Measurements from ENCODE around the gene CCT8.
A peak's percentile ranks its signal among the peaks of the same experiment; 100 is the strongest.

Gene CCT8

DNA sequence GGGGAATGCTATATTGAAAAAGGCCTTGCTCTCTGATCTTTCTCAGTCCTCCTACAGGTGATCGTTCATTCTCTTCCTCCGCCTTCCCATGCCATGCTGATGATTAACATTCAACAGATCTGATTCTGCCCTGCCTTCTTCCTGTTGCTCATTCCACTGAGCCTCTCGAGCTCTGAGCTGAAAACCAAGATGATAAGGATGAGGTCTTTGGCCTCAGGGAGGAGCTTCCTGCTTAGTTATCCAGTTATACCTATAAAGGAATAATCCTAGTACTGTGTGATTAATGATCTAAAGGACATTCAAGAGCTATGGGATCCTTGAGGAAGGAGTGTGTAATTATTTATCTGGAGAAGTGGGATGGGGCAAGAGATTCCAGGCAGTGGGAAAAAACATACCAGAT, 31.8 kb upstream of the CCT8 start (continued):
- TF ChIP-seq TSHZ2 (CRISPR knock-in tag; IDR thresholded peaks at IDR 0.05) (no peak), BACH2 (CRISPR knock-in tag; IDR thresholded peaks at IDR 0.05; ENCODE audit: borderline replicate concordance) (no peak), ISL1 (CRISPR knock-in tag; IDR thresholded peaks at IDR 0.05) (no peak), TCF4 (CRISPR knock-in tag; IDR thresholded peaks at IDR 0.05; ENCODE audit: borderline replicate concordance) (no peak), CSDC2 (CRISPR knock-in tag; IDR thresholded peaks at IDR 0.05) (no peak), SNAI2 (CRISPR knock-in tag; IDR thresholded peaks at IDR 0.05) (no peak)

DNA sequence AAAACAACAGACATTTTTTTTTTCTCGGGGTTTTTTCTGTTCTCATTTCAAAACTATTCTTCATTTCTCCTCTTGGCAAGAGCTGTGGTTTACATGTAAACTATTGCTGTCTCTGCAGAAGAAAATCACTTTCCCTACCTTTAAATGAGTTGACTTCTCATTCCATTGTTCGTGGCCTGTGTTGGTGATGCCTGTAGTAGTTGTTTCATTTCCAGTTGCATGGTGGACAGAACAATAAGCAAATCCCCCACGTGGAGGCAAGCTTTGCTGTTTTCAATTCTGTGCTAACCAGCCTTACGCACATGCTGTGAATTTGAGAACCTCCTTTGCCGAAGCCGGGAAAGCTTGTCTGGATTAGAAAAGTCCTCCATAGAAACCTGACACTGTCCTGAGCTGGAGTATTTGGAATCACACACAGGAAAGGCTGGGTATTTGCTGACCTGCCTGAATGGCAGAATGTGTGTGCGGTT, 30.8 kb upstream of the CCT8 start:
- peak; percentile 40 for ATAC-seq
- TF ChIP-seq GLIS3 (CRISPR knock-in tag; IDR thresholded peaks at IDR 0.05) (no peak), CREB5 (CRISPR knock-in tag; IDR thresholded peaks at IDR 0.05; ENCODE audit: low read depth) (no peak), ZNF70 (CRISPR knock-in tag; IDR thresholded peaks at IDR 0.05) (no peak), ESRRG (CRISPR knock-in tag; IDR thresholded peaks at IDR 0.05) (no peak), ZNF565 (CRISPR knock-in tag; conservative IDR thresholded peaks at IDR 0.05; ENCODE audit: low read depth) (no peak), PPARA (CRISPR knock-in tag; IDR thresholded peaks at IDR 0.05; ENCODE audit: borderline replicate concordance) (no peak), ZNF8 (CRISPR knock-in tag; IDR thresholded peaks at IDR 0.05) (no peak), OSR1 (CRISPR knock-in tag; IDR thresholded peaks at IDR 0.05) (no peak), POU6F1 (CRISPR knock-in tag; IDR thresholded peaks at IDR 0.05; ENCODE audit: borderline replicate concordance, low read depth) (no peak), BACH2 (CRISPR knock-in tag; IDR thresholded peaks at IDR 0.05; ENCODE audit: borderline replicate concordance) (no peak), SNAI2 (CRISPR knock-in tag; IDR thresholded peaks at IDR 0.05) (no peak), CSDC2 (CRISPR knock-in tag; IDR thresholded peaks at IDR 0.05) (no peak)
- TF ChIP-seq, protein P1, sequence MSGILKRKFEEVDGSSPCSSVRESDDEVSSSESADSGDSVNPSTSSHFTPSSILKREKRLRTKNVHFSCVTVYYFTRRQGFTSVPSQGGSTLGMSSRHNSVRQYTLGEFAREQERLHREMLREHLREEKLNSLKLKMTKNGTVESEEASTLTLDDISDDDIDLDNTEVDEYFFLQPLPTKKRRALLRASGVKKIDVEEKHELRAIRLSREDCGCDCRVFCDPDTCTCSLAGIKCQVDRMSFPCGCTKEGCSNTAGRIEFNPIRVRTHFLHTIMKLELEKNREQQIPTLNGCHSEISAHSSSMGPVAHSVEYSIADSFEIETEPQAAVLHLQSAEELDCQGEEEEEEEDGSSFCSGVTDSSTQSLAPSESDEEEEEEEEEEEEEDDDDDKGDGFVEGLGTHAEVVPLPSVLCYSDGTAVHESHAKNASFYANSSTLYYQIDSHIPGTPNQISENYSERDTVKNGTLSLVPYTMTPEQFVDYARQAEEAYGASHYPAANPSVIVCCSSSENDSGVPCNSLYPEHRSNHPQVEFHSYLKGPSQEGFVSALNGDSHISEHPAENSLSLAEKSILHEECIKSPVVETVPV (CRISPR knock-in tag; IDR thresholded peaks at IDR 0.05) = no peak
- TF ChIP-seq, protein P2, sequence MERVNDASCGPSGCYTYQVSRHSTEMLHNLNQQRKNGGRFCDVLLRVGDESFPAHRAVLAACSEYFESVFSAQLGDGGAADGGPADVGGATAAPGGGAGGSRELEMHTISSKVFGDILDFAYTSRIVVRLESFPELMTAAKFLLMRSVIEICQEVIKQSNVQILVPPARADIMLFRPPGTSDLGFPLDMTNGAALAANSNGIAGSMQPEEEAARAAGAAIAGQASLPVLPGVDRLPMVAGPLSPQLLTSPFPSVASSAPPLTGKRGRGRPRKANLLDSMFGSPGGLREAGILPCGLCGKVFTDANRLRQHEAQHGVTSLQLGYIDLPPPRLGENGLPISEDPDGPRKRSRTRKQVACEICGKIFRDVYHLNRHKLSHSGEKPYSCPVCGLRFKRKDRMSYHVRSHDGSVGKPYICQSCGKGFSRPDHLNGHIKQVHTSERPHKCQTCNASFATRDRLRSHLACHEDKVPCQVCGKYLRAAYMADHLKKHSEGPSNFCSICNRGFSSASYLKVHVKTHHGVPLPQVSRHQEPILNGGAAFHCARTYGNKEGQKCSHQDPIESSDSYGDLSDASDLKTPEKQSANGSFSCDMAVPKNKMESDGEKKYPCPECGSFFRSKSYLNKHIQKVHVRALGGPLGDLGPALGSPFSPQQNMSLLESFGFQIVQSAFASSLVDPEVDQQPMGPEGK (CRISPR knock-in tag; IDR thresholded peaks at IDR 0.05; ENCODE audit: borderline replicate concordance) = no peak

DNA sequence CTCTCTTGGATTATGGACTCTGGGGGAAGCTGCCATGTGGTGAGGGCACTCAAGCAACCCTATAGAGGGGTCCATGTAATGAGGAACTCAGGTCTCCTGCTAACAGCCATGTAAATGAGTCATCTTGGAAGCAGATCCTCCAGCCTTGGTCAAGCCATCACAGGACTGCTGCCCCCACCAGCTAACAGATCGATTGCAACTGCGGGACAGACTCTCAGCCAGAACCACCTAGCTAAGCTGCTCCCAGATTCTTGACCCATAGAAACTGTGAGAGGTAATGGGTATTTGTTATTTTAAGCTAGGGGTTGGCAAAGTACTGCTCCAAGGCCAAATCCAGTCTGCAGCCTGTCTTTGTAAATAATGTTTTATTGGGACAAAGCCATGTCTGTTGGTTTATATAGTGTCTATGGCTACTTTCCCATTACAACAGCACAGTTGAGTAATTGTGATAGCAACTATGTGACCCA, 29.4 kb upstream of the CCT8 start:
- ATAC-seq = no peak
- no peak for TF ChIP-seq PPARA (CRISPR knock-in tag; IDR thresholded peaks at IDR 0.05; ENCODE audit: borderline replicate concordance)
- no peak for TF ChIP-seq TOX (CRISPR knock-in tag; IDR thresholded peaks at IDR 0.05; ENCODE audit: borderline replicate concordance)
- no peak for TF ChIP-seq ZC3H10 (CRISPR knock-in tag; IDR thresholded peaks at IDR 0.05)
- TF ChIP-seq BACH2 (CRISPR knock-in tag; IDR thresholded peaks at IDR 0.05; ENCODE audit: borderline replicate concordance) = no peak
- TF ChIP-seq ISL1 (CRISPR knock-in tag; IDR thresholded peaks at IDR 0.05) = no peak
- no peak for TF ChIP-seq ZNF8 (CRISPR knock-in tag; IDR thresholded peaks at IDR 0.05)
- TF ChIP-seq, protein P2 (CRISPR knock-in tag; IDR thresholded peaks at IDR 0.05; ENCODE audit: borderline replicate concordance) = no peak
- no peak for TF ChIP-seq ZNF565 (CRISPR knock-in tag; conservative IDR thresholded peaks at IDR 0.05; ENCODE audit: low read depth)
- no peak for TF ChIP-seq ZNF70 (CRISPR knock-in tag; IDR thresholded peaks at IDR 0.05)
- TF ChIP-seq ZFP3 (CRISPR knock-in tag; IDR thresholded peaks at IDR 0.05) = no peak
- TF ChIP-seq RARB (CRISPR knock-in tag; IDR thresholded peaks at IDR 0.05) = no peak
- TF ChIP-seq ARNTL (CRISPR knock-in tag; IDR thresholded peaks at IDR 0.05; ENCODE audit: borderline replicate concordance, low read depth) = no peak
- TF ChIP-seq, protein P1 (CRISPR knock-in tag; IDR thresholded peaks at IDR 0.05) = no peak
